GM12878 (cell line): ENCODE data around the gene MAPRE2. TPM values are rescaled to one million over a fixed set of nuclear protein-coding genes. Genes with fewer than 3 reads are reported as not detected.

Experiments
- ATAC-seq: fragments of 200-7000 bp; cut with Tn5 transposase; 3 replicates; pipeline ENCODE4 v1.9.1; 2020; ENCODE audit warnings: mild to moderate bottlenecking, moderate library complexity
- BruUV-seq: library from RNA; stranded (reverse); fragments of 400-500 nt; replicated peaks from 2 replicates; lab custom pipeline; 2021; lab: Mats Ljungman, UMichigan
- CTCF ChIA-PET: fragments of 300-600 bp; sonication (Branson Sonifier 250); formaldehyde crosslinking; extraction: SDS; loops from one replicate; lab custom pipeline; 2021; ENCODE audit warnings: inconsistent platforms; lab: Yijun Ruan, JAX
- POLR2A ChIA-PET: fragments of 350-600 bp; formaldehyde crosslinking; extraction: SDS; loops from one replicate; lab custom pipeline; 2021; ENCODE audit warnings: inconsistent platforms; lab: Charles Lee
- RAD21 ChIA-PET: fragments of 300-600 bp; sonication (Branson Sonifier 250); formaldehyde crosslinking; loops from one replicate; lab custom pipeline; 2023; ENCODE audit warnings: antibody characterized with exemption; ENCODE audit not compliant: unreplicated experiment; lab: Charles Lee
- SMC1A ChIA-PET: fragments of 300-600 bp; sonication (Branson Sonifier 250); formaldehyde crosslinking; loops from one replicate; lab custom pipeline; 2023; ENCODE audit not compliant: unreplicated experiment, uncharacterized antibody; lab: Charles Lee
- DNase-seq: peaks from one replicate; pipeline ENCODE4 v3.0.0-alpha.2; 2011; ENCODE audit warnings: low read depth, low spot score
- FAIRE-seq: peaks from 3 replicates; lab custom pipeline; 2011; peaks lifted over from hg19 to GRCh38; lab: Jason Lieb, UNC
- H2AFZ ChIP-seq: 2 replicates; pipeline ENCODE4 v1.6.0; 2011; ENCODE audit warnings: low read depth, low read length, control low read depth; ENCODE audit not compliant: control insufficient read depth
- H3K27ac ChIP-seq: 2 replicates; pipeline ENCODE4 v1.5.1; 2011; ENCODE audit warnings: control low read depth; ENCODE audit not compliant: control insufficient read depth, insufficient read depth
- H3K27me3 ChIP-seq, 2 experiments: replicated peaks in 1 of 2; 2 replicates each; pipeline versions ENCODE4 v1.6.0 to v1.6.1; 2011; ENCODE audit warnings: low read length in 1 of 2; ENCODE audit not compliant: control insufficient read depth in 2 of 2, insufficient read depth in 2 of 2
- H3K36me3 ChIP-seq, 2 experiments: 2 replicates each; pipeline ENCODE4 v1.5.1; 2011; ENCODE audit warnings: low read length in 1 of 2; ENCODE audit not compliant: control insufficient read depth in 2 of 2, insufficient read depth in 2 of 2
- H3K4me1 ChIP-seq: 2 replicates; pipeline ENCODE4 v1.6.1; 2011; ENCODE audit warnings: mild to moderate bottlenecking, low read length, moderate library complexity, mixed read lengths; ENCODE audit not compliant: control insufficient read depth, insufficient read depth
- H3K4me2 ChIP-seq: 2 replicates; pipeline ENCODE4 v1.6.0; 2011; ENCODE audit warnings: control low read depth; ENCODE audit not compliant: control insufficient read depth, insufficient read depth
- H3K4me3 ChIP-seq: fragments of 200-600 bp; sonication (generic); 2 replicates; pipeline ENCODE4 v1.5.1; 2016
- H3K79me2 ChIP-seq: 2 replicates; pipeline ENCODE4 v1.6.0; 2011; ENCODE audit warnings: low read length; ENCODE audit not compliant: control insufficient read depth, insufficient read depth
- H3K9ac ChIP-seq: 2 replicates; pipeline ENCODE4 v1.8.0; 2011; ENCODE audit warnings: low read length, control low read depth, mixed read lengths; ENCODE audit not compliant: control insufficient read depth, insufficient read depth
- H3K9me3 ChIP-seq: replicated peaks from 3 replicates; pipeline ENCODE4 v1.5.1; 2011; ENCODE audit warnings: mild to moderate bottlenecking, low read length; ENCODE audit not compliant: control insufficient read depth, insufficient read depth
- H4K20me1 ChIP-seq: 2 replicates; pipeline ENCODE4 v1.6.0; 2011; ENCODE audit not compliant: control insufficient read depth, insufficient read depth
- E4F1 ChIP-seq: fragments of 450-650 bp; IDR thresholded peaks from 2 replicates; pipeline ENCODE4 v1.6.1; 2018; ENCODE audit warnings: borderline replicate concordance, mild to moderate bottlenecking; ENCODE audit not compliant: partially characterized antibody
- RAD21 ChIP-seq: IDR thresholded peaks from 2 replicates; pipeline ENCODE4 v1.6.1; 2011; ENCODE audit warnings: mild to moderate bottlenecking, low read depth, low read length, moderate library complexity; ENCODE audit not compliant: insufficient read depth
- SREBF2 ChIP-seq: IDR thresholded peaks from 2 replicates; pipeline ENCODE4 v1.6.1; 2012; ENCODE audit warnings: mild to moderate bottlenecking, low read length
- WGBS: methylation state at CpG from one replicate; pipeline ENCODE4 v1.1.6; 2016; ENCODE audit warnings: low lambda C conversion rate; ENCODE audit not compliant: insufficient replicate concordance, insufficient coverage; ENCODE audit errors: missing lambda C conversion rate; 5-methylcytosine and 5-hydroxymethylcytosine counted together
- in situ Hi-C: fragments of 300-500 bp; cut with MboI; formaldehyde crosslinking; loops from 9 replicates; pipeline ENCODE4 v1.14.3; 2018; ENCODE audit warnings: mixed read lengths
- intact Hi-C: fragments of 100-400 bp; cut with micrococcal nuclease; formaldehyde crosslinking; loops from one replicate; pipeline ENCODE4 v1.14.2; 2022; ENCODE audit not compliant: unreplicated experiment
- polyA plus RNA-seq, 11 experiments: library from polyadenylated mRNA; depleted of rRNA in 4 of 11; unstranded in 6 of 11; stranded (reverse) in 5 of 11; fragments of >200 nt; fragmentation: Nextera tagmentation in 4 of 11; fragmentation: Illumina TruSeq in 1 of 11; extraction: Ambion mirVana in 4 of 11; extraction: Trizol in 1 of 11; gene quantifications; 1 replicate in 1 of 11; 2 replicates in 10 of 11; pipeline versions ENCODE4 v1.2.1 to v1.2.3, GENCODE V29; 2011 to 2016; ENCODE audit warnings: inconsistent platforms in 2 of 11, missing spikeins in 2 of 11, low read depth in 1 of 11
- total RNA-seq, 4 experiments: library from RNA; depleted of rRNA in 3 of 4; stranded (reverse); fragments of >200 nt in 3 of 4; fragmentation: Illumina TruSeq in 1 of 4; extraction: Trizol in 1 of 4; gene quantifications; 2 replicates each; pipeline versions ENCODE4 v1.2.1 to v1.2.3, GENCODE V29; 2013 to 2021
- TF ChIP-seq, protein P1 (sequence below): IDR thresholded peaks from 2 replicates; pipeline ENCODE4 v1.6.1; 2012; ENCODE audit warnings: low read depth, low read length, improper control_type of control experiment

MAPRE2 gene
- total and polyA plus RNA-seq, 10 of the 15 experiments (the other 5 are each of a cell fraction or from before 2014, with no cell fraction given), result 11.0 to 50.6 (median 24.0) TPM

GRCh38 chr18:35028536-35028935 is 12.7 kb upstream of the MAPRE2 start (continued):
- TF ChIP-seq E4F1, result no peak
- no peak for TF ChIP-seq SREBF2
- TF ChIP-seq, protein P1, sequence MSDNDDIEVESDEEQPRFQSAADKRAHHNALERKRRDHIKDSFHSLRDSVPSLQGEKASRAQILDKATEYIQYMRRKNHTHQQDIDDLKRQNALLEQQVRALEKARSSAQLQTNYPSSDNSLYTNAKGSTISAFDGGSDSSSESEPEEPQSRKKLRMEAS, result no peak

DNA sequence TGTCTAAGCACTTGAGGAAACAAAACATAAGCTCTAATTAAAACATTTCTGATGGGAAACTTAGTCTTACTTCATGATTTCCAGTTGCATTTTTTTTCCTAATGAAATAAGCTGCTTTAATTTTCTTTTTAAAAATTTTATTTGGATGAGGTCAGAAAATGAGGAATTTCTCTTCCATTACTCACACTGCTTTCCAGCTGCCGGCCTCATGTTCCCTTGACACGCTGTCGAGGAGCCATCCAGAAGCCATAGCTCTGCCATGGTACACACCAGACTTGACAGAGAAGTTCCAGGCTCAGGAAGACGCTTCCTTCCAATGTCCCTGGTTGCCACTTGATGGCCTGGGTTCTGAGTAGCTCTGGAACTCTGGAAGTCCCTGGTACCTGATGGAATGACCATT is 12.1 kb upstream of the MAPRE2 start:
- H2AFZ ChIP-seq, result peak overlapping the region; percentile 100
- in situ Hi-C loops (loop anchor here (10.0 kb wide), 1 partner anchor 316 kb away; the partner anchor contains the start of gene ZNF24), intact Hi-C loops (loop anchor here (5.0 kb wide), 1 partner anchor 328 kb away; no protein-coding TSS in a partner anchor)
- H3K36me3 ChIP-seq, result no peaks in the 10 kb centered on the region
- H3K27me3 ChIP-seq, result no peaks in the 10 kb centered on the region
- ATAC-seq, result no peak
- no peak overlapping the region for H3K9ac ChIP-seq
- H3K27ac ChIP-seq, result no peak overlapping the region
- no peaks in the 10 kb centered on the region for H3K79me2 ChIP-seq
- H3K4me1 ChIP-seq, result peaks cover 10% of the 10 kb centered on the region
- ChIA-PET RAD21 (interaction anchor here (0.6 to 7.0 kb wide), 22 partner anchors 11 to 358 kb away, joined by 3 to 83 read pairs (median 5); partner anchors contain the start of genes MAPRE2 and ZNF24), CTCF (interaction anchor here (0.7 to 7.5 kb wide), 19 partner anchors 8 to 326 kb away, joined by 3 to 157 read pairs (median 8); partner anchors contain the start of gene MAPRE2), SMC1A (interaction anchor here (0.7 to 7.7 kb wide), 27 partner anchors 9 to 357 kb away, joined by 3 to 145 read pairs (median 4); partner anchors contain the start of gene MAPRE2), POLR2A (interaction anchor here (0.8 to 5.0 kb wide), 8 partner anchors 12 to 84 kb away, joined by 3 to 49 read pairs (median 8); partner anchors contain the start of gene MAPRE2)
- no peak for TF ChIP-seq RAD21
- 98% methylated on average over 4 of the region's 4 CpGs for WGBS
- DNase-seq, result no peak
- no peaks in the 10 kb centered on the region for H4K20me1 ChIP-seq
- peaks cover 2% of the 10 kb centered on the region; the same call in 1 of the 3 replicates for H3K9me3 ChIP-seq
- no peak overlapping the region for H3K4me3 ChIP-seq
- BruUV-seq, result no TSS peak
- no peak for FAIRE-seq
- H3K4me2 ChIP-seq, result no peak overlapping the region; the same call in 1 of the 2 replicates
